Activated T-cell treated with anti-CD3 and anti-CD28 coated beads for 48 hours (primary cell): ENCODE data around the gene SASH1.
A peak's percentile ranks its signal among the peaks of the same experiment; 100 is the strongest.
"Not testable (repeated sequence)": the region's sequence is repeated elsewhere in the genome, so short reads cannot be mapped to it uniquely, and the experiment has no call there.

Source experiments
- DNase-seq: peaks from one replicate; pipeline ENCODE4 v3.0.0-alpha.2; 2020; ENCODE audit warnings: low read depth

Gene SASH1

DNA sequence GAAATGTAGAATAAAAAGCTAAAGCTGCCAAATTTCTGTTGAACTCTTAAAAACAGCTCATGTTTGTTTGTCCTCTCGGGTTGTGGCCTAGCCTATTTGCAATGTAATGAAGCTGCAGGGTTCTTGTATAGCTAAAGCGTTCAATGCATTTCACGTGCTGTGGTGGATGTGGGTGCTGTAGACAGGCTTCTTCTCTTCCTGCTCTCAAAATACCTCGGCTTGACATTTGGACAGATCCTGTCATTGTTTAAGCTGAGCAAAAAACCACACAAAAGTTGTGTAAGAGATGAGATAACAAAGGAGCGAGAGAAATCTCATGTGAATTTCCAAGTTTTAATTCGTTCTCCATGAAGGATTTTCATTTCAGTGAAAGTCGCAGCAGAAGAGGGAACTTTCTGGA is 207.9 kb downstream of the SASH1 start:
- DNase-seq, result no peak

DNA sequence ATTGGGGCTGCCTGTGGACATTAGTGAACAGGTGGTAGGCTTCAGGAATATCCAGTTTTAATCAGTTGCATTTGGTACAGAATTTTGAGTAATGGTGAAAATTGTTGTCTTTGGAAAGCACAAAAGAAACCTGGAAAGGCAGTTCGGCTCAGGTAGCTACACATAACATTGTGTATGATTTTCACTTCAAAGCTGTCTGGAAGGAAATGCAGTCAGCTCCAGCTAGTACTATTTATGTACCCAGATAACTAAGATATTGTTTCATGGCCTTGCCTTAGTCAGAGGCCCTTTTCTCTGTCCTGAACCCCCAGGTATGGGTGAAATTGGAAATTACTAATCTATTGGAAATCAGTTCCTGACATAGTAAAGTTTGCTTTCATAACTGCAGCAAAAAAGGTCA is 208.6 kb downstream of the SASH1 start:
- no peak for DNase-seq

DNA sequence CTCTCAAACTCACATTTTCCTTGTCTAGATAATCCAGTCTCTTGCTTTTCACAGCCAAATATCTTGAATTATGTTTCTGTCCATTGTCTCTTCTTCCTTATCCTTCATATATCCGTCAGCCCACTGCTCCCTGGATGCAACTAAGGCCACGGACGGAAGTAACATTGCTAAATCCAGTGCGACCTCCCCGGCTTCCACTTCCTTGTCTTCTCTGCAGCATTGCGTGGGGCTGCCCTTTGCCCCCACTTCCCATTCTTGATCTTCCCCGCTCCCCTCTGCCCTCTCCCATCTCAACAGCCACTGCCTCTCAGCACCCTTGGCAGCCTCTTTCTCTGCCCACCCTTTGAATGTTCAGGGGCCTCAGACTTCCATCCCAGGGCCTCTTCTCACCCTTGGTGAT is 213.8 kb downstream of the SASH1 start:
- DNase-seq, result no peak

DNA sequence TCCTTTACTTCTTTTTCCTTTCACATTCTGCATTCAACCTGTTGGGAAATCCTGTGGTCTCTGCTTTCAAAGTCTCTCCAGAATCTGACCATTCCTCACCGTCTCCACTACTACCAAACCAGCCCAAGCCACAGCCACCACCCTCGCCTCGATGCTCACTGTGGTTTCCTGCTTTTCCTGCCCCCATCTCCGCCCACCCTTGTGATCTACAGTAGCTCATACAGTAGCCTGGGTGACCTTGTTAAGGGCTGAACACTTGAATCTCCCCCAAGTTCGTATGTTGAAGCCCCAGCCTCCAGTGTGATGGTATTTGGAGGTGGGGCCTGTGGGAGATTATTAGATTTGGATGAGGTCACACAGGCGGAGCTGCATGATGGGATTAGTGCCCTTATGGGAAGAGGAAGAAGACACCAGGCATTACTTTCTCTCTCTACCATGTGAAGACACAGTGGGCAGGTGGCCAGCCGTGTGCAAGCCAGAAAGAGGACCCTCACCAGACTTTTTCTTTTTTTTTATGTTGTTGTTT is 215.2 kb downstream of the SASH1 start:
- peak; percentile 12 for DNase-seq

DNA sequence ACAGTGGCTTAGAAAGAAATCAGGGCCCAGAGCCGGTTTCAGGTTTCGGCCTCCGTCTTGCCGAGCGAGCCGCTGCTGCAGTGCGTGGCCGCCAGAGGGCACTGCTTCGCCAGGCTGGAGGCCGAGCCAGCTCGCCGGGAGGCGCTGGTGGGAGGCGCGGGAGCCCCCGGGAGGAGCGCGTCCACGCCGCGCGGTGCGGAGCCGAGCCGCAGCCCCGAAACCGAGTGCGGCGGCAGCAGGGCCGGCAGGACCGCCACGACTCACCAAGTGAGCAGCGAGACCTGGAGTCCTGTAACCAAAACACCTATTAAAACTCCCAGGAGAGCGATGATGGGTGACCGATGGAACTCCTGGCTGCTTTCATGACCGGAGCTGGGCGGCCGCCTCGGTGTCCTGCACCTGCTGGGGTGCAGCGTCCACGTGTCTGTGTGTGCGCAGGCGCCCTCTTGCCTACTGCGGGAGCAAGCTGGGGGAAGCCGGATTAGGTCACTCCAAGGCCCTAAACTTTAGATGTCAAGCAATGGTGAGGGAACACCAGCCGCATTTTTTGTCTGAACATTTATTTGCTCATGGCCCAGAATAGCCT is 217.3 kb downstream of the SASH1 start:
- peak; percentile 69 for DNase-seq

DNA sequence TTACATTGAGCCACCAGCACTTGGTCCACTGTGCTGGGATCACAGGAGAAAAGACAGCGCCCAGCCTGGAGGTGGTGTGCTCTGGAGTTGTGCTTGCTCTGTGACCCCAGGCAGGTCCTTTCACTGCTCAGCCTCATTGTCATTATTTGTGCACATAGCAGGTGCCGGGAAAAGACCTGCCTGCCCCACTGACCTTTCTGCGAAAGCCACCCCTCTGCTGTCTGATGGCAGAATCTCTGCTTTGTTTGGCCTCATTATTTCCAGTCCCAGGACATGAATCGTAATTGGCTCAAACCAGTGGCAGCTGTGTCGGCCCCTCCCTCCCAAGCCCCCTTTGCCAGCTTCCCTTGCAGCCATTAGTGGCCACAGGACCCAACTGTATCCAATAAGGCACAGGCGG is 219.0 kb downstream of the SASH1 start:
- no peak for DNase-seq

DNA sequence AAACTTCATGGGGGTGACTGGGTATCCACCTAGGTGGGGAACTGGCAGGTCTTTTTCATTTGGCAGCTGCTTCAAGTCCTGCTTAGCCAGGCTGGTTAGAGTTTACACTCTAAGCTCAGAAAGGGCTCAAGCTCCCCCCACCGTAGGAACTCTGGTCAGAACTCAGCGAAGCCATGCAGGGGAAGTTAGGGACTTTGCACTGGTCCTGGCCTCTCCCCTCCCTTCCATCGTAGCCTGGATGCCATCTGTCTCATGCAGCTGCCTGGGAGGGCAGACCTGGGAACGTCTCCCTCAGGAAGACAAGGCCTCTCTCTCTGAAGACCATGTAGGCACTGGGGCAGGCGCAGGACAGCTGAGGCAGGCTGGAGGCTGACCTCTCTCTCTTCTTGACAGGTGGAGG is 220.4 kb downstream of the SASH1 start:
- no peak for DNase-seq

DNA sequence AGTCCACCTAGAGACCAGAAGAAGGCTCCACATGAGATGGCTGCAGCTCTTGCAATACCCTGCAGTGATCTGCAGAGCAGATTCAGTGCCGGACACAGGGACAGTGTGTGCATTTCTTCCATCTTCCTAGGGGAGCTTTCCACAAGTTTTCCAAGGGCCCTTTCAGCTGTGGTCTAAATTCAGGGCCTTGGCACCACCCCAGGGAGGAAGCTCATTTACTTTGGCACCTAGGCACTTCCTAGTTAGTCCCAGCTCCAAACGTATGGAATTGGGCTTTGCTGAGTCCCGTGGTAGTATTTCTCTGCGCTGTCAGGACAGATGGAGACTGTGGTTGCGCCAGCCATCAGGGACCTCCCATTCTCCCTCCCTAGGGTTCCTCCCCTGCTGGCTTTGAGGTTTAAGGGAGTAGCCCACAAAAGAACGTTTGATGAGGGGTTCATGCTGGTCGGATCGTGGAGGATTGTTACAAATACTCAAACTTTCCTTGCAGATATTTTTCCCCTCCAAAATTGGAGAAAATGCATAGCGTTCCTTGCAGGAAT is 221.9 kb downstream of the SASH1 start:
- no peak for DNase-seq

DNA sequence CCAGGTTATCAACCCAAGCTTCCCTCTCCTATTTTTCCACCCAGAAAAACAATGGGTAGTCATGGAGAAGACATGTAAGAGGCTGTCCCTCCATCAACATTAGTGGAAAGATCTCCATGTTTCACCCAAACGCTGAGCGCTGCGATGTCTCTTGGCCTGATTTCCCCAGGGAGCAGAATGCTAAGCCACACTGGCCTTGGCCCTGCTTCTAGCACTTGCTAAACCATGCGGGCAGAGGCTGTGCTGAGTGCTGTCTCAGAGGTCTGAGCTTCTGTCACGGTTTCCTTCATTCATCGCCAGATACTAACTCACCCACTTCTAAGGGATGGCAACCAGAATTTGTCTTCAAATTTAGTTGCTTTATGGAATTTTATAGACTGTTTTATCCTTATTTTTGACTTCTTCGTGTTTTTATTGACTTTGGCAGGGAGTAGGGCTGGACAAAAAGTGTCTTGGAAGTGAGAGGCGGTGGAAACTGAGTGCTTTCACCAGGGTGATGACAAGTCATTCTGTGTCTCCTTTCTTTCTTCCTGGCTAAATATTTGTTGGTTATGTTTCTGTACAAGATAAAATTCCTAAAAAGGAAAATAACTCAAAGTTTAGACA is 222.8 kb downstream of the SASH1 start:
- no peak for DNase-seq

DNA sequence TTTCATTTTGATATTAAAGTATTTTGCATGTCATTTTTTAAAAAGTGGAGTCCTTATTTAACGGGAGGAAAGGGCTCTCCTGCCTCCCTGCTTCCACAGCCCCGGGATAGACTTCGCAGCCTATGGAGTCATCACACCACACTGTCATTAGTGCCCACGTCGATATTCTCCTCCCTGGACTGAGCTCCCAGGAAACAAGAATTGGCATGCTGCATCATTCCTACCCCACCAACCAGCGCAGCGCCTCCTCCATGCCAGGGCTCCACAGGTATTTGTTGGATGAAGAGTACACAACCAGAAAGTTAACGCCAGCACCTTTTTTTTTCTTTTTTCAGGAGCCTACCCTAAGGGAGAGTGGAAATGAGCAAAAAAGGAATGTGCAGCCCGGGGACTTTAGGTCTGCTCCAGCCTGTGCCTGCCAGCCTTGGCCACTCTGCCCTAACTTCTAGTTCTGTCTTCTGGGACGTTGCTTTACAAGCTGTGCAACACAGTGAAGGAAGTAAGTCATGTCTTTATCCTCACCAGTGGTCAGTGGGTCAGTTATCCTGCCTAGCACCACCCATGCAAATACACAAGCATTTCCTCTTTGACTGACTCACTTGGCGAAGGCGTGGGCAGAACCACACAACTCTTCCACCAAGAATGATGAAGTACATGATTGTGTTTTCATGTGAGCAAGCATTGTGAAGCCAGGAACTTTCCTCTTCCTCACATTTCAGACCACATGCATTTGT is 223.5 kb downstream of the SASH1 start:
- no peak for DNase-seq

DNA sequence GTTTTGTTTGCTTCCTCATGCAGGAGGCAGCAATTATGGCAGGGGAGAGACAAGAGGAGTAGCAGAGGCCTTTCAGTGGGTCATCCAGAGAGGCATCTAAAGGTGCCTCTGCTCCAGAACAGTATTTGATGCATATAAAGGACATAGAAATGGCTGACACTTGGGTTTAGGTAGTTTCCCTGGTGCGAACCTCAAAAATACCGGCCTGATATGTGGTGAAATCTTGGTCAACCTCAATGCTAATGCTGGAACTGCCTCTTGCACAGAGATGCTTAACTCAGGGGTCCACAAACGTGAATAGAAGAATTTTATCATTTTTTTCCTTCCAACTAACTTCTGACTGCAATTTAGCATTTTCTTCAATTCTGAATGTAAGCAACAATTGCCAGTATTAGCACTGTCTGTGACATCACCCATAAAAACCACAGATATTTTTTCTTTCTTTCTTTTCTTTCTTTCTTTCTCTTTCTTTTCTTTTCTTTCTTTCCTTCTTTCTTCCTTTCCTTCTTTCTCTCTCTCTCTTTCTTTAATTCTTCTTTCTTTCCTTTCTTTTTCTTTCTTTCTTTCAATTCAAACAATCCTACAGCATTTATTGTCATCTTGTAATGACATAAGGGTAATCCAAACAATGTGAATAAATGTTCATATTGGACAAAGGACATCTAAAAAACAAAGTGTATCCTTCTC is 224.2 kb downstream of the SASH1 start:
- DNase-seq, result no peak

DNA sequence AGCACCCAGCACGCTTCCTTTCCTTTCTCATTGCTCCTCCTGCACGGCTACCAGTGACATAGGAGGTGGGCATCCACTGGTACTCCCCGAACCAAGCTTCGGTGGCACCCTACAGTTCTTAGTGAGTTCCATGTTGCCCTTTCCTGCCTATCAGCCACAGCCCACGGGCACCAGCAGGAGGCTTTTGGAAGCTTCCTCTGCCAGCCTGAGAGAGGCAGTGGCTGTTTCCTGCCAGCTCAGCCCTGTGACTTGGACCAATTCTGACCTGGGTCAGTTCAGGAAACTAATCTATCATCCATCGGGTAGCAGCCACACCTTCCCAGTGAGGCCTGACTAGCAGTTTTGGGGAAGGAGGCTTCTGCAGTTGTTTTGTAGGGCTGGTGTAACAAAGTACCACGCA is 227.8 kb downstream of the SASH1 start:
- no peak for DNase-seq

DNA sequence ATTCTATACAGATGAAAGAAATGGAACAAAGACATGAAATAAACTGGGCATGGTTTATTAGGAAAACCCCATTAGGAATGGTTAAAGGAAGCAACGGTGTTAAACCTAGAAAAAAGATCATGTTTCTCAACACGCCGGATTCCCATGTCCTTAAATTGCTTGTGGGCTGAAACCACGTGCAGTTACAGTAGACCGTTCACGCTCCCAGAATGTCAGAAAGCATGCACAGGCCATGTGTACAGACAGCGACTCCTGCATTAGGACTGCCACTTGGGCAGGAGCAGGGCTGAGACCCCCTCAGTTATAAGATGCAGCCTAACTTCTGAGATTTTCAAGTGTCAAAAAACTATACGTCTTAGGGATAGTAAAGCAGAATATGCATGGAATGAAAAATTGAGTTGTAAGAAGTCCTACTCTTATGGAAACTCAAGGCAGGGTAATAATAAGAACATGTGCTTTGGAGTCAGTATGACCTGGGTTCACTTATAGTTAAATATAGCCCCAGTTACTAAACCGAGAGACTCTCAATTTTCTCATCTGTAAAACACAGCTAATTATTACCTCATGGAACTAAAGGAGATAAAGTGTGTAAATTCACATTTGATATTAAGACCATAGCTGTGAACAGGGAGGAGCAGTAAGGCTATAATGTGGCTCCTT is 230.2 kb downstream of the SASH1 start:
- no peak for DNase-seq

DNA sequence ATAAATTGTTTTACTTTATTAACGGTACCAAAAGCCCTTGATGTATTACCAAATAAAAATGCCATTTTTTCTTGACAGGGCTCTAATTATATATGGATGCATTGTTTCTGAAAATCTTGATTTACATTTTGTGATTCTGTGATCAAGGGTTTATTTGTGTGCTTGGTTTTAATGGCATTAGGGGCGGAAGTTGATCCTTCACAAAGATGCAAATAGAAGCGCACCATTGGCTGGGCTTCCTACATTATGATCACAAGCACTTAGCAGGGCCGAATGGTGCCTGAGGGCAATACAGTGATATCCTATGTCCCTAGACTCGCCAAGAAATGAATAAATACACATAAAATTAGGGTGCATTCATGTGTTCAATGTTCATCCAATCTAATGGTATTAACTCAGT is 231.3 kb downstream of the SASH1 start:
- DNase-seq, result no peak

DNA sequence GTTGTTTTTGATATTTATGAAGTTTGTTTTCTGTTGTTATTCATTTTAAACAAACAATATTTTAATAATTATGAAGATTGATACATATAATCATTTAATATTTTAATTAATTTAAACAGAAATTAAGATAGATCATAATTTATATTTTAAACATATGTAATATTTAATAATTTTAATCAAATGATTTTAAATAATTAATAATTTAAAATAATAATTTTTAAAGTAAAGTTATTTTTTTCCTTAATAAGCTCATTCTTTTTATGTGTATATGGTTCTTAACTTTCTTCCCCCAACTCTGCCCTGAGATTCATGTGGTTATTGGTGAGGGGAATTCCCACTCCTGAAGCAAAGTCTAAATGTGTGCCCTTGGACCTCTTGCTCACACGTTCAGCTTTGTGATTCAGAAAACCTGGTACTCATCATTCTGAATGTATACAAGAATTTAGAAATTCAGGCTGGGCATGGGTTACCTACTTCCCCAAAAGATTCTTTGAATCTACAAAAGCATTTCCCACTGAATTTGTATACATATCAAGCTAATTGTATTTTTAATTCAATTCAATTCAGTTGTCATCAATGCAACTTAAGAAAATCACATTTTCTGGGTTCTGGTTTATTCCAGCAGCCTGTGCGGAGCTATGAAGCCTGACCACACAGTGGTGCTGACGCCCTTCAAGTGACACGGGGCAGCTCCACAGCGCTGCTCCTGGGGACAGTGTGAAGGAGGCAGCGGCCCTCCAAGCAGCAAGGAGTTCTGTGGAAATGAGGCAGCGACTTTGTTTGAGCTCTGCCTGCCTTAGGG is 235.2 kb downstream of the SASH1 start:
- DNase-seq, result peak; percentile 24

DNA sequence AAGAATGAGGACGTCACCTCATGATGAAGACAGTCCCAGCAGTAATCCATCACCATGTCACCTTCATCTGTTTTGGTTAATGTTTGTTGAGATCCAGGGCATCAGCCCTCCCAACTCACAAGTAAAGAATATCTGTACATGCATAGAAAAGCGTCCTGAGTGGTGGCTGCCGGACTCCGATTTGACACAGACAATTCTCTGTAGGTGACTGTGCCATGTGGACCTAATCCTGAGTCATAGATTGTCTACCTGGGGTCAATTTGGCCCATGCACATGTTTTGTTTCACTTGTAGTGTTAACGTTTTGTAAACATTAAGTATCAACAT is 235.8 kb downstream of the SASH1 start:
- DNase-seq, result no peak

DNA sequence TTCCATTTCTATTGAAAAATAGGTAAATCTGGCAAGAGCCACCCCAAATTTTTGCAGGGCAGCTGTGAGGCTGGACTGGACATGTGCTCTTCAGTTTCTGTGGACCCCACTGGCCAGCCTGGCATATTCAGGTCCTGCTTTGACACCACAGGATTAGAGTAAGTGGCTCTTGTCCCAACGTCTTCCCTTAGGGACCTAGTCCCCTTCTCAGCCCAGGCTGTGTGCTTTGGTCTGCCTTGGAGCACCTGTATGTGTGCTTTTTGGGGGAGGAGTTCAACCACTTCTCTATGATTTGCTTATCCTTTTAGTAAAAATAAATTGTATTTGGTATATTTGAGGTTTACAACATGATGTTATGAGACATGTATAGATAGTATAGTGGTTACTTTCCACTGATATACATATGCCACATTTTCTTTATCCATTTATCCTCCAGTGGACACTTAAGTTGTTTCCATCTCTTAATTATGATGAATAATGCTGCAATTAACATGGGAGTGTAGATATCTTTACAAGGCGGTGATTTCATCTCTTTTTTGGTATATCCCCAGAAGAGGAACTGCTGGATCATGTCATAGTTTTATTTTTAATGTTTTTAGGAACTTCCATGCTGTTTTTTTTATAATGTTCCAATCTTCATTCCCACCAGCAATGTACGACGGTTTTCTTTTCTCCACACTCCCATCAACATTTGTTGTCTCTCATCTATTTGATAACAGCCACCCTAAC is 236.4 kb downstream of the SASH1 start:
- DNase-seq, result no peak

DNA sequence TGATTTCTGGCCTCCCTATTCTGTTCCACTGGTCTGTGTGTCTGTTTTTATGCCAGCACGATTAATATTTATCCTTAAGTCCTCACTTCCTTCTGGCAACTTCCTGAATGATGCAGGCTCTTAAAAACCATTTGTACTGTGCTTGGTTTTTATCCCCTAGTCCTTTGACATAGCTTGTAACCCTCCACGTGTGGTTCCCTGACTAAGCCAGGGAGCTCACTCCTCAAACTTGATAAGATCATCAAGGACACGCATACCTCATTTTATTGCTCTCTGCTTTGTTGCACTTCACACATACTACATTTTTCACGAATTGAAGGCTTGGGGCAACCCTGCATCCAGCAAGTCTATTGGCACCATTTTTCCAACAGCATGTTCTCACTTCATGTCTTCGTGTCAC is 237.8 kb downstream of the SASH1 start:
- no peak for DNase-seq

DNA sequence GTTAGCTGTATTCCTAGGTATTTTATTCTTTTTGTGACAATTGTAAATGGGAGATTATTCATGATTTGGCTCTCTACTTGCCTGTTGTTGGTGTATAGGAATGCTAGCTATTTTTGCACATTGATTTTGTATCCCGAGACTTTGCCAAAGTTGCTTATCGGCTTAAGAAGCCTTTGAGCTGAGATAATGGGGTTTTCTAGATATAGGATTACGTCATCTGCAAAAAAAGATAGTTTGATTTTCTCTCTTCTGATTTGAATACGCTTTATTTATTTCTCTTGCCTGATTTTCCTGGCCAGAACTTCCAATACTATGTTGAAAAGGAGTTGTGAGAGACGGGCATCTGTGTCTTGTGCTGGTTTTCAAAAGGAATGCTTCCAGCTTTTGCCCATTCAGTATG is 241.0 kb downstream of the SASH1 start:
- no peak for DNase-seq

DNA sequence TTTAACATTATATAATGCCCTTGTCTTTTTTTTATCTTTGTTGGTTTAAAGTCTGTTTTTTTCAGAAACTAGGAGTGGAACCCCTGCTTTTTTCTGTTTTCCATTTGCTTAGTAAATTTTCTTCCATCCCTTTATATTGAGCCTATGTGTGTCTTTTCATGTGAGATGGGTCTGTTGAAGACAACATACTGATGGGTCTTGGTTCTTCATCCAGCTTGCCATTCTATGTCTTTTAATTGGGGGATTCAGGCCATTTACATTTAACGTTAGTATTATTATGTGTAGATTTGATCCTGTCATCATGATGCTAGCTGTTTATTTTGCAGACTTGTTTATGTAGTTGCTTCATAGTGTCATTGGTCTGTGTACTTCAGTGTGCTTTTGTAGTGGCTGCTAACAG is 243.0 kb downstream of the SASH1 start:
- DNase-seq, result not testable (repeated sequence)

DNA sequence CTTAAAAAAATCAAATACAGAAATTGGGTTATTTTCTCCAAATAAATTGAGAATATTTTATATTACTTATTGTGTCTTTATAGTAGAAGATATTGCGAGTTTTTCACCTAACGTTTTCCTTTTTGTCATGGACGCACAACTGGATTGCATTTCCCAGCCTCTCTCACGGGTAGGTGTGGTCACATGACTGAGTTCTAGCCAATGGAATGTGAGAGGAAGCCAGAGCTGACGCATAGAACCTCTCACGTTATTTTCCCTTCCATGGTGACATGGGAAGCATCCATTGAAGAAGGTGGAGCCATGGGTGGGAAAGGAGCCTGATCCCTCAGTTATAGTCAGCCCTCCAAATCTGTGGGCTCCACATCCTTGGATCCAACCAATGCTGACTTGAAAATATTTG is 248.2 kb downstream of the SASH1 start:
- no peak for DNase-seq
